ENCODE data around the gene GPC3. TPM values are rescaled to one million over a fixed set of nuclear protein-coding genes. Genes with fewer than 3 reads are reported as not detected.

Gene GPC3
- total RNA-seq, 1 donor from 2014 or later, result 628 TPM

DNA sequence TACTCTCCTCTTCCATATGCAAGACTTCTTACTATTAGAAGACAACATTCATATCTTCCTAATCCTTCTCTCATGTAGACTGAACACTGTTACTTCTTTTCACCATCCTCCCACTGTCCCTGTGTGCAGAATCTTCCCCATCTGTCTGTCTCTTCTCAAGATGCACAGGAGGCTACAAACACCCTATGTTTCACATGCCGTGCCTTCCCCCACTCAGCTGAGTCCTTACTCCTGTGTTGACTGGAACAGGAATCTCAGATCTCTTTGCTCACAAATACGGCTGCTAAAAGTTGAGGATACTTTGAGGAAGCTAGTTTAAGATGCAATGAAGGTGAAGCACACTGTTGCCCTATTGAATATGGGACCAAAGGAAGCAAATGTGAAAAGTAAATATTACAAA lies 401.6 kb downstream of the GPC3 start:
- H3K9me3 Mint-ChIP-seq, result peaks cover 5% of the 10 kb centered on the region
- peaks cover 23% of the 10 kb centered on the region for H3K36me3 Mint-ChIP-seq
- DNase-seq (ENCODE audit: extremely low spot score, unreplicated experiment), result no peak
- TF ChIP-seq, protein P1, sequence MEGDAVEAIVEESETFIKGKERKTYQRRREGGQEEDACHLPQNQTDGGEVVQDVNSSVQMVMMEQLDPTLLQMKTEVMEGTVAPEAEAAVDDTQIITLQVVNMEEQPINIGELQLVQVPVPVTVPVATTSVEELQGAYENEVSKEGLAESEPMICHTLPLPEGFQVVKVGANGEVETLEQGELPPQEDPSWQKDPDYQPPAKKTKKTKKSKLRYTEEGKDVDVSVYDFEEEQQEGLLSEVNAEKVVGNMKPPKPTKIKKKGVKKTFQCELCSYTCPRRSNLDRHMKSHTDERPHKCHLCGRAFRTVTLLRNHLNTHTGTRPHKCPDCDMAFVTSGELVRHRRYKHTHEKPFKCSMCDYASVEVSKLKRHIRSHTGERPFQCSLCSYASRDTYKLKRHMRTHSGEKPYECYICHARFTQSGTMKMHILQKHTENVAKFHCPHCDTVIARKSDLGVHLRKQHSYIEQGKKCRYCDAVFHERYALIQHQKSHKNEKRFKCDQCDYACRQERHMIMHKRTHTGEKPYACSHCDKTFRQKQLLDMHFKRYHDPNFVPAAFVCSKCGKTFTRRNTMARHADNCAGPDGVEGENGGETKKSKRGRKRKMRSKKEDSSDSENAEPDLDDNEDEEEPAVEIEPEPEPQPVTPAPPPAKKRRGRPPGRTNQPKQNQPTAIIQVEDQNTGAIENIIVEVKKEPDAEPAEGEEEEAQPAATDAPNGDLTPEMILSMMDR (conservative IDR thresholded peaks at IDR 0.05), result no peak
- no peaks in the 10 kb centered on the region for H3K27me3 Mint-ChIP-seq
- H3K4me1 Mint-ChIP-seq (ENCODE audit: unreplicated experiment), result peaks cover 42% of the 10 kb centered on the region
- H3K27ac Mint-ChIP-seq, result no peak overlapping the region
- no peak overlapping the region for H3K4me3 Mint-ChIP-seq

DNA sequence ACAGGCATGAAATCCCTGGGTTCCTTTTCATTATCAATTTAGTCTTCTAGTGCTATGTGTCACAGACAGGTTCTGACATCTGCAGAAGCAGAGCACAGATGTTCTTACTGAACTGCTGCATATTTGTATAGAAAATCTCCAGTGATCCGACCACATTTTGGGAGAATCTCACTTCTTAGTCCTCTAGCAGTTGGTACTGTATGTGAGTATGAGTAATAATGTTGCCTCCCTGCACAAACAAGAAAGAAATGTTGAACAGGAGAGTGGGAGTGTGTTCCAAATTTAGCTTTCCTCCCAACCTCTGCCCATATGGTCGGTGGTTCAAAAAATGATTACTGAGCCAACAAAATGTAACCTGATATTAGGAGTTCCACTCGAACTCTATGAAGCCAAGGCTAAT lies 404.8 kb downstream of the GPC3 start:
- Mint-ChIP-seq H3K4me3 (no peak overlapping the region), H3K27ac (no peak overlapping the region), H3K4me1 (ENCODE audit: unreplicated experiment) (peaks cover 27% of the 10 kb centered on the region), H3K36me3 (peaks cover 30% of the 10 kb centered on the region), H3K27me3 (no peaks in the 10 kb centered on the region), H3K9me3 (no peaks in the 10 kb centered on the region)
- TF ChIP-seq, protein P1 (conservative IDR thresholded peaks at IDR 0.05), result no peak
- no peak for DNase-seq (ENCODE audit: extremely low spot score, unreplicated experiment)

DNA sequence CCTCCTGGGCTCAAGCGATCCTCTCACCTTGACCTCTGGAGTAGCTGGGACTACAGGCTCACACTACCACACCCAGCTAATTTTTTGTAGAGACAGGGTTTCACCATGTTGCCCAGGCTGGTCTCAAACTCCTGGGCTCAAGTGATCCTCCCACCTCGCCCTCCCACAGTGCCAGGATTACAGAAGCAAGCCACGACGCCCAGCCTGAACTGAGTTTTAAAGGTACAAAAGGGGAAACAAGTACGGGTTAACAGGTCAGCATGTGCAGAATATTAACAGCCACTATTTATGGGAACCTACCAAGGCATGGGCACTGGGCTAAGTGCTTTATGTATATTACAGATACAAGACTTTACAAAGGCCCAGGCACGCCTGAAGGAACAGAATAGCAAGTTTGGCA lies 405.8 kb downstream of the GPC3 start:
- Mint-ChIP-seq H3K4me3 (no peak overlapping the region), H3K9me3 (peaks cover 2% of the 10 kb centered on the region), H3K36me3 (peaks cover 28% of the 10 kb centered on the region), H3K27me3 (no peaks in the 10 kb centered on the region), H3K4me1 (ENCODE audit: unreplicated experiment) (peaks cover 22% of the 10 kb centered on the region), H3K27ac (peak overlapping the region; percentile 18)
- DNase-seq (ENCODE audit: extremely low spot score, unreplicated experiment), result no peak
- TF ChIP-seq, protein P1 (conservative IDR thresholded peaks at IDR 0.05), result no peak

DNA sequence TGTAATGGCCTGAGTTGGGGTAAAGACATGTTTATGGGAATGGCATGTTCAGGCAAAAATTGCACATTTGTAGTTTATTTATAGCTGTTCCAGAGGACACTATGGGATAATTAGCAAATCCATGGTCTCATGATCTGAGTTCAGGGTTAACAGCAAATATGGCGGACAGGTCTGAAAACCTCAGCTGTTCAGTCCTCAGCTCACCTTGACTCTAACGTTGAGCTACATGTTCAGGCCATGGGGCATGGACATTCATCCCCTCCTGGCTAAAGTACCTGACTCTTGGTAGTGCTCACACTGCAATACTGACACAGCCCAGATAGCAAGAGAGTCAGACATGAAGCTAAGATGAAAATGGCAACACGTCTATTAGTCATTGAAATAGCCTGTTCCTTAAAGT lies 408.5 kb downstream of the GPC3 start:
- no peaks in the 10 kb centered on the region for H3K27me3 Mint-ChIP-seq
- TF ChIP-seq, protein P1 (conservative IDR thresholded peaks at IDR 0.05), result no peak
- peaks cover 9% of the 10 kb centered on the region for H3K9me3 Mint-ChIP-seq
- peaks cover 30% of the 10 kb centered on the region for H3K36me3 Mint-ChIP-seq
- peaks cover 15% of the 10 kb centered on the region for H3K4me1 Mint-ChIP-seq (ENCODE audit: unreplicated experiment)
- no peak overlapping the region for H3K4me3 Mint-ChIP-seq
- H3K27ac Mint-ChIP-seq, result no peak overlapping the region
- DNase-seq (ENCODE audit: extremely low spot score, unreplicated experiment), result no peak

DNA sequence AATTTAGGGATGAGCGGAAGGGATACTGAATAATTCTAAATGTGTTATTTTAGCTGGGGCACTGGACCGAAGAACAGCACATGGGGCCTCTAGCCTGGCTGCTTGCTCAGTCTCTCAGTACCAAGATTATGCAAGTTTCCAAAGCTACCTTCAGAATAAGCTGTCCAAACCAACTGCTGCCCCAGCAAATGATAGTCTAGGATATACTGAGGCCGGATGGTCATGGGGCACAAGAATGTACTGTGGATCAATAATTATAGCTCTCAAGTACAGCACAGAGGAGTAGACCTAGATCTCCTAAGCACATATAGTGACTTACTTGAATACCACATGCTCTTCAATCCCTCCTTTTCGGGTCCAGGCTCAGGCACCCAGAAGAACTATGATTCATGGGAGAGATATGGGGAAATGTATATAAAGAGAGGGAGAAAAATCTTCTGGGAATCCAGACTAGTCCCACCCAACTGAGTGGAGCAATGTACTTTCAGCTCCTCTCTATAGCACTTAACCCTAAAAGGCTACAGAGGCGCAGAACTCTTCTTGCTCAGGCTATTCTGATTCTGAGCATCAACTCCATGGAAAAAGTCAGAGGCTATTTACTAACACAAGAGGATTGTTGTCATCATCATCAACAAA lies 409.8 kb downstream of the GPC3 start:
- H3K4me3 Mint-ChIP-seq, result no peak overlapping the region
- H3K27ac Mint-ChIP-seq, result no peak overlapping the region
- TF ChIP-seq, protein P1 (conservative IDR thresholded peaks at IDR 0.05), result no peak
- H3K4me1 Mint-ChIP-seq (ENCODE audit: unreplicated experiment), result peaks cover 11% of the 10 kb centered on the region
- no peaks in the 10 kb centered on the region for H3K27me3 Mint-ChIP-seq
- peaks cover 9% of the 10 kb centered on the region for H3K9me3 Mint-ChIP-seq
- H3K36me3 Mint-ChIP-seq, result peaks cover 30% of the 10 kb centered on the region
- DNase-seq (ENCODE audit: extremely low spot score, unreplicated experiment), result no peak

Measured in type B pancreatic cell (in vitro differentiated cells).